GM21367 (cell line): ENCODE measurements around the gene SLC26A1.

Source experiments
- ATAC-seq: cut with Tn5 transposase; IDR thresholded peaks from one replicate; pipeline ENCODE4 v1.9.1; 2021; ENCODE audit not compliant: unreplicated experiment

The SLC26A1 gene

DNA sequence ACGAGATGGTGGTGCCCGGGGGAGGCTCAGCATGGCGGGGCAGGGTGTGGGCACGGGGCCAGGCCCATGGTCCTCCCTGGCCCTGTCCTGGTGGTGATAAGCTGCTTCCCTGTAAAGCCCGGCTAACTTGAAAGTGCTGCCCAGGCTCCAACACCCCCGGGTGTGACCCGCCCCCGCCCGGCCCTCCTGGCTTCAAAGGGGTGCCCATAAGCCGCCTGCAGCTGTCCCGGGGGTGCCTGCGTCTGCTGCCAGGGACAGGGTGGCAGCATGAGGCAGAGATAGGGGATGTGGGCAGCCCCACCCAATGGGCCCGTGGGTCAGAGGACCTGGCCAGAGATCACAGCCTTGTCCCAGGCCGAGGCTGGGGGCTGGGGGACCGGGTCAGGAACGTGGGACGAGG, 36.3 kb upstream of the SLC26A1 start:
- ATAC-seq = no peak

GRCh38 chr4:1028574-1029220, 35.5 kb upstream of the SLC26A1 start:
- no peak for ATAC-seq

DNA sequence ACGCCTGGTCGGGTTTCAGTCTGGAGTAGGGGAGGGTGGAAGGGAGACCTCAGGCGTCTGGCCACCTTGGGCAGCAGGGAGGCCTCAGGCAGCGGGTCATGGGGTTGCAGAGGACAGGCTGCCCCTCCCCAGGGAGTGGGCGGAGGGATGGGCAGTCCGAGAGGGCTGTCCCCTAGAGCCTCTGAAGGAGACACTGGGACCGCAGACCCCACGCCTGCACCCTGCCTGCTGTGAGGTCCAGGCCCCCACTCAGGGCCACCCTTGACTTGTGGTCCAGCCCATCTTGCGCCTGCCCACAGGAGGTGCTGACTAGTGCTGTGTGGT, 34.7 kb upstream of the SLC26A1 start:
- ATAC-seq = no peak

DNA sequence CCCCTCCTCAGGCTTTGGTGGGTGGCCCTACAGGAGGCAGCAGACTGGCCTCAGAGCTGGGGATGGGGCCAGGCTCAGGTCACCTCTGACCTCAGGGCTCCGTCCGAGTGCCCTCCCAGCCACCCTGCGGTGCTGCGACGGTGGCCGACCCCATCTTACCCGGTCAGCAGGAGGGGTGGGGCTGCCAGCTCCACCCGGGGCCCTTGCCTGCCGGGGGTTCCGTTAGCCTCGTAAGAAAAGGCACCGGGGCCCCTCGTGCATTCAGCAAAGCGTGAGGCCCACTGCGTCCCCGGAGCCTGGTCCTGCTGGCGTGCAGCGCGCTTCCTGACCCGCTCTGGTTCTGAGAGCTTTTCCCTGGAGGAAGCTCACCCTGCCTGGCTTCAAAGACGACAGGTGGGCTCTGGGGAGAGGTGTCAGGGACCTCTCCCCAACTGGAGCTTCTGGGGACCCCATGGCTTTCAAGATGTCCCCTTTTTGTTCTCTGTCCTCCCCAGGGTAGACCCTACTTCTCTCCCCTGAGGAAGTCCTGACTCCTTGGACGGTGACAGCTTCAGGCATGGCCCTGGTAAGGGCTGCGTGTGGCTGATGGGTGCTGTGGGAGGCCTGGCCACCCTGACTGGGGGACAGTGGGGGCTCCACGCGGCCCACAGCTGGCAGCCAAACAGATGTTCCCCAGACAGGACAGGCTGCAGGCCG, 34.2 kb upstream of the SLC26A1 start:
- ATAC-seq = no peak

DNA sequence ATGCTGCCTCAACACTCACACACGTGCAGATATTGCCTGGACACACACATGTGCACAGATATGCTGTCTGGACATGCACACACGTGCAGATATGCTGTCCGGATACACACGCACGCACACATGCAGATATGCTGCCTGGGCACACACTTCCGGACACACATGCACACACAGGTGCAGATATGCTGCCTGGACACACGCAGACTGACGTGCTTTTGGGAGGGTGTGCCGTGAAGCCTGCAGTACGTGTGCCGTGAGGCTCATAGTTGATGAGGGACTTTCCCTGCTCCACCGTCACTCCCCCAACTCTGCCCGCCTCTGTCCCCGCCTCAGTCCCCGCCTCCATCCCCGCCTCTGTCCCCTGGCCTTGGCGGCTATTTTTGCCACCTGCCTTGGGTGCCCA, 32.9 kb upstream of the SLC26A1 start:
- peak; percentile 46 for ATAC-seq

- ATAC-seq = no peak
These were observed 31.8 kb upstream of the SLC26A1 start for GRCh38 chr4:1024882-1025545.

- no peak for ATAC-seq
These were observed 30.9 kb upstream of the SLC26A1 start for GRCh38 chr4:1023895-1024740.

DNA sequence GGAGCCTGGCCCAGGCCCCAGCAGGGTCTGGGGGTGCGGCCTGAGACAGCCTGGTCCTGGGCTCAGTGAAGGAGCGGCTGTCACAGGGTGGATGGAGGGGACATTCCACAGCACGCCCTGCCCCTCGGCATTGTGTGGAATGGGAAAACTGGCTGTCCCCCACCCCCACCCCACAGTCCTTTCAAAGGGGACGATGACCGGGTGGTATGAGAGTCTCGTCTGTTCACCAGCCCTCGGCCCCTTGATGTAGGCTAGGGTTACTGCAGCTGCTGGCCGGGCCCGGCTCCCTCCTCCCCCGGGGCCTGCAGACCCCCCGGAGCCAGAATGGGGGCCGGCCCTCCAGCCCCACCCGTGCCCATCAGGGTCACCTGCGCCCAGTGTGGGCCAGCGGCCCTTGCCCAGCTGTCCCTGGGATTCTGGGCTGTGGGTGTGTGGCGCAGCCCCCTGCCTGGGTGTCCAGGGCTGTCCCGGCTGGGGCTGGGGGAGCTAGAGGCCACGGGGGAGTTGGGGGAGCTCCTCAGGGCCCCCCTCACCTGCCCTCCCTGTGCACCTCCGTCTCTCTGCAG, 30.0 kb upstream of the SLC26A1 start:
- ATAC-seq = no peak

- ATAC-seq = no peak
These were observed 29.5 kb upstream of the SLC26A1 start for GRCh38 chr4:1022739-1023066.

GRCh38 chr4:1022051-1022738, 29.0 kb upstream of the SLC26A1 start:
- no peak for ATAC-seq

GRCh38 chr4:1021386-1022050, 28.3 kb upstream of the SLC26A1 start:
- ATAC-seq = peak; percentile 50

- ATAC-seq = no peak
These were observed 26.7 kb upstream of the SLC26A1 start for GRCh38 chr4:1019729-1020470.

- ATAC-seq = no peak
These were observed 26.1 kb upstream of the SLC26A1 start for GRCh38 chr4:1019320-1019719.

DNA sequence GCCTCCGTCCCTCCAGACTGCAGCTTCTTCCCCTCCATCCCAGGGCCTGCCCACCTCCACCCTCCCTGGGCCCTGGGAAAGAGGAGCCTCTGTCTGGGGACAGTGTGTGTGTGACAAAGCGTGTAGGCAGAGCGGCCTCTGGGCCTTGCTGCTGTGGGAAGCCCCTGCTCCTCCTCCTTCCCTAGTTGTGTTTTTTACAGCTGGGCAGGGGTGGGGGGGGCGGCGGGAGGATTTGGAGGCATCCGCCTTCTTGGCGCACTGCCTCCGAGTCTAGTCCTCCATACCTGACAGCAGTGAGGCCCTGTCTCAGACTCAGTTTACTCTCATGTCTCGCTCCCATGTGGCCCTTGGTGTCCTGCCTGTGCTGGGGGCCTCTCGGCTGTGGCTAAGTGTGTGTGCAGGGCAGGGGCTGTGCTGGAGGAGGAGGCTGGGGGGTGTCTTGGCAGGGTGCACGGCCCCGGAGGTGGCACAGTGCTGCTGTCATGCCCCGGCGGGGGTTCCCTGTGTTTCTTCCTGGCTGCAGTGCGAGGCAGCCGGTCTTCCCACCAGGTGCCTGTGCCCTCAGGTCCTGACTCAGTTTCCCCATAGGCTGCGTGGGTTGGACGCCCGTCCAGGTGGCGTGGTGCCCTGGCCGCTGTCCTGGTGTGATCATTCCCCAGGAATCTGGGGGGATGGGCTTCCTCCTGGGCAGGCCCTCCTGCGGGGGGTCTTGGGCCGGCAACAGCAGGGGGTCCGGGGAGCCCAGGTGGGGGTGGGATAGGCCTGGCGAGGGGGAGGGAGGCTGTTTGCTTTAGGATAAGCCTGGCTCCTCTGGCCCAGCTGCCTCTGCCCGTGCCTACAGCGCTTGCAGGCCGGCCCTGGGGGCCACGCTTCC, 25.2 kb upstream of the SLC26A1 start:
- ATAC-seq = no peak

GRCh38 chr4:1017706-1018105, 24.5 kb upstream of the SLC26A1 start:
- ATAC-seq = no peak

- no peak for ATAC-seq
These were observed 24.0 kb upstream of the SLC26A1 start for GRCh38 chr4:1017211-1017610.

GRCh38 chr4:1015746-1016145, 22.5 kb upstream of the SLC26A1 start:
- no peak for ATAC-seq

DNA sequence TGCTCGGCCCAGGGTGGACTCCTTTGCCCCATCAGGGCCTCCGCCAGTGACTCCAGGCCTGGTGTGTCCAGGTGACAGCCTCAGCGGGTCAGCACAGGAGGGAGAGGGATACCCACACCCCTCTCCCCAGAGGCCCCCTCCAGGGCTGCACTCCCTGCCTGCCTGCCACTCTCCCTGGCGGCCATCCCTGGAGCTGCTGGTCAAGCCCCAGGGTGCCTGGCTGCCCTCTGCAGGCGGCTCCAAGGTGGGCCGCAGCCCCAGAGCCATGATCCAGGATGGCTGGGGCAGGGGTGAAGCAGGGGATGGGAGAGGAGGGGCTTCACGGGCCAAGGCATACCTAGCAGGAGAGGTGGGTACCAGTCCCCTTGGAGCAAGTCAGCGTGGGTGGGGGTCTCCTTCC, 22.0 kb upstream of the SLC26A1 start:
- no peak for ATAC-seq
